ENCODE results near the gene MACO1.

MACO1 gene

DNA sequence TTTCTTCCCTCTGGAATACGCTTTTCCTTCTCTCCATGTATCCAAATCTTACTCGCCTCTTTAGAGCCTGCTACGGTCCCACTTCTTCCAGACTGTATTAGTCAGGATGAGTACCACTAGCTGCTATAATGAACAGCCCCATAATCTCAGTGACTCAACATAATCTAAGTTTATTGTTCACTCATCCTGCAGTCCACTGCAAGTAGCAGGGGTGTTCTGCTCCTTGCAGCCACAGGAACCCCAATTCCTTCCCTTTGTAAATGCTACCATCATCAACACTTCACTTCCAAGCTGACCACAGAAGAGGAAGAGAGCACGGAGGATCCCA is 94.6 kb downstream of the MACO1 start:
- no peak for DNase-seq

DNA sequence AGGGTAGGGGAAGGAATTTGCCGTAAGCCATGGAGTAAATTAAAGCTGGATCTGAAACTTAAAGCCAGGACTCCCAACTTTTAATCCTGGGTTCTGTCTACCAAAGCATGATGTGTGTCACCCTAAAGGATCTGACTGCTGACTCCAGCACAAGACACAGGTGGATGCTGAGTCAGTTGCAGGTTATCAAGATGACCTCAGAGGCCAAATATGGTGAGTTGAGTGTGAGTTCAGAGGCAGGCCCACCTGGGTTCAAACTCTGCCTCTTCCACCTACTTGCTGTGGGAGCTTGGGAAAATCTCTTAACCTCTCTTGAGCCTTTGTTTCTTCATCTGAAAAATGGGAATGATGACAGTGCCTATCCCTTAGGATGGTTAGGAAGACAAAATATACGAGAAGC is 96.1 kb downstream of the MACO1 start:
- no peak for DNase-seq

DNA sequence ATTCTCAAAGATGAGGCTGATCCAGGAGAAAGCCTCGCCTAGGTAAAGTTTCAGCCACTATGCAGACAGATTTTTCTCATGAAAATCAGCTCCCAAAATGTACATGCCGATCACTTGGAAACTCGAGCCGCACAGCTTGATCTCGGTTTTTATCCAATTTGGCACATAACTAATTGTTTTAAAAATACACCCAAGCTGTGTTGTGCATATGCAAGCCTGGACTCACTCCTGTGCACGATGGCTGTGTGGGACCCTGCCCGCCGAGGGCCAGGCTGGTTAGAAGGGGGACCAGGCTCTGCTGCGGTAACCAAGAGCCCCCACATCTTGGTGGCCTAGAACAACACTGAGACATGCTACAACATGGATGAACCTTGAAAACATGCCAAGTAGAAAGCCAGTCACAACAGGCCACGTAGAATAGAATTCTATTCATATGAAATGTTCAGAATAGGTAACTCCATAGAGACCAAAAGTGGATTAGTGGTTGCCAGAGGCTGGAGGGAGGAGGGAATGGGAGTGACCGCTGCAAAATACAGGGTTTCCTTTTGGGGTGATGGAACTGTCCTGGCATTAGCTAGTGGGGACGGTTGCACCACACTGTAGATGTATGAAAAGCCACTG is 96.6 kb downstream of the MACO1 start:
- no peak for DNase-seq

DNA sequence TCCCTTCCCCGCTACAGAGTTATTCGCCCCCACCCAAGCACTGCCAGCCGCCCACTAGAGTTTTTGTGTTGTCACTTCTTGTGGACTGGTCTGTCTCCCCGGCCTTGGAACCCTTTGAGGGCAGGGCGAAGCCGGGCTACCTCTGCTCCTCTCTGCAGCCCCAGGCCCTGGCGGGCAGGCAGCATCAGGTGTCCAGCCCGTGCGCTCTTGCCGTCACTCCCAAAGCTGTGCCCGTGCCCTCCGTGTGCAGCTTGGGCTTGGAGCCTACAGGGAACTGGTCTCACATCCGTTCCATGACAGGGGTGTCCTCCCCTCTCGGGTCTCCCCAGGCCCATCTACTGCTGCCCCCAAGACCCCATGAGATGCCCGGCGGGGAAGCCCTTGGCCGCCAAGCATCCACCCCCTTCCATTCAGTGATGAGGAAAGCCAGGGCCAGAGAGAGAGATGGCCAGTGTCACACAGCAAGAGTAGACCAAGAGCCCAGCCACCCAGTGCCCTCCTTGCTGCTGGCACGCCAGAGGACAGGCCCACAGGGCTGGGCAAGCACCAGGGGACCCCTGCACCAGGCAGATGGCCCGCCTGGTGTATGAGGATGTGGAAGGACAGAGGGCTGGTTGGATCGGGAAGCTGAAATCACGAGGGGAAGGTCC is 97.4 kb downstream of the MACO1 start:
- DNase-seq: no peak

DNA sequence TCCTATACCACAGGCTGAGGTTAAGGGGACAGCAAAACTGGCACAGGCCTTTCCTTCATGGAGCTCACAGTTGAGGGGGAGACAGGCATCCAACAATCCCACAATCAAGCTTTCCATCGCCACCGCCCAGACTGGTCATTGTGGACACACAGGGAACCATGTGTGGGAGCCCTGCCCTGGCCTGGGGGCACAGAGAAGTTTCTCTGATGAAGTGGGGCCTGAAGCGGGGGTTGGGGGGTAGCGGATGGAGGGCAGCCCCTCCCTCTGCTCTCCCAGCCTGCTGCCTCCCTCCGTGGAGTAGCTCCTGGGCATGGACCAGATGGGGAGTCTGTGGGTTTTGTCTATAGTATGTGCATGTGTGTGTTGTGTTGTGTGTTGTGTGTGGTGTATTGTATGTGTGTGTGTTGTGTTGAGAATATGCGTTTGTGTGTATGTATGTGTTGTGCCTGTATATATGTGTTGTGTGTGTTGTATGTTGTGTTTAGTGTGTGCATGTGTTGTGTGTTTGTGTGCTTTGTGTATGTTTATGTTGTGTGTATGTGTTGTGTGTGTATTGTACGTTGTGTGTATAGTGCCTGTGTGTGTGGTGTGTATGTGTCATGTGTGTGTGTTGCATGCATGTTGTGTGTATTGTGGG is 98.3 kb downstream of the MACO1 start:
- no peak for DNase-seq

DNA sequence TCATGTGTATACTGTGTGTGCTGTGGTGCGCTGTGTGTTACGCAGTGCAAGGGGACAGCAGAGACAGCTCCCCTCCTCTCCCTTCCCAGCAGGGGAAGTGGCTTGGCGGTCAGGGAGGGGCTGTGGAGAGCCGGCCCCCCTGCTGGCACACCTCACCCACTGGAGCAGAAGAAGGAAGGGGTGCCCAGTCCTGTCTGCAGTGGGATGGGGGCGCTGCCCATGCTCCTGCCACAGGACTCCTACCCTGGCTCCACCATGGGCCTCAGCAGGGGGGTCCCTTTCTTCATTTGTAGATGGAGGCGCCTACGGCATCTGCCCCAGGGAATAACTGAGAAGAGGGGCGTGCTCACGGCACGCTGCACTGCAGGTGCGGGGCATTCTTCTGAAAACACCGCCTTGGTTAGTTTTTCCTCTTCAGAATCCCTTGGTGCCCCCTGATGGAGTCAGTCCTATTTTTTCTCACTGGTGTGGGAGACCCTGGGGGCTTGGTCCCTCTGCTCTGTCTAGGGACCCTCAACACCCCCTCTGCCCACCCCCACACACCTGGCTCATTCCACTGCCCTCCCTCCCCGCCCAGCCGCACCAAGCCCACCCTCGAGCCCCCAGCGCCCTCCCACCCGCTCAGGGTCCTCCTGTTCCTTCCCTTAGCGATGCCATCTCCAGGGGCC is 99.0 kb downstream of the MACO1 start:
- DNase-seq: no peak

DNA sequence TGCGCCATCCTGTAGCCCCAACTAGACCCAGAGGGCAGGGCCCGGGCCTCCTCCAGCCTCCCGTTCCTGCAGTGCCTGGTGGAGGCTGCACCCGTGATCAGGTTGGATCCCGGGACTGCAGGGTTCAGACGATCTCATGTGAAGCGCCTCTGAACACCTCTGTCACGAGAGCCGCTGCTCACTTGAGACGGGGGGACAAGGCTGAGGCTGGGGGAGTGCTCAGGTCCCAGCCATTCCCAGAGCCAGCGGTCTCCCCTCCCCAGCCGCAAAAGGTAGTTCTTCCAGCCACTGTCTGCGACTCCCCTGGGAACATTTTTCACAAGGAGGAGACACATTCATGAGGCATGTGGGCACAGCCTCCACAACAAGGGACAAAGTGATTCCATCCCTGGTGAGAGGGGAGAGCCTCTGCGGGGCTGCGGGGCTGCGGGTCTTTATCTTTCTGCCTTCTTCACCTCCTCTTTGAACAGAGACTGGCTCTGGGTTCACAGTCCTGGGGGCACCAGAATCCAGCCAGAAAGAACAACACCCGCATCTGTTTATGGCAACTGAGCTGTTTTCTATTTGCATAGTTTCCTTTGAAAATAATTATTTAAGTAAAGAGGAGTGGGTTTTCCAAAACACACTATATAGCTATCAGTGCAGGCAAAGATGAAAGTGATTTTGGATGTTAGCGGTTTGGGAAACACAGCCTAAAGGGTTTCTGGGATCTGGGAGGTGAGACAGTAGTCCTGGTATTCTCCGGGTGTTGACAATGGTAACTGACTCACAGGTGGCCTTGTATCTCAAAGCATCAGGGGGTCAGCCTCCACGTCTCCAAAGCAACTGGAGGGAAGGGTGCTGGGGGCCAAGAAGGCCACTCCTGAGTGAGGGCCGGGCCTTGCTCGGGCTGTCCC is 99.7 kb downstream of the MACO1 start:
- DNase-seq: no peak

DNA sequence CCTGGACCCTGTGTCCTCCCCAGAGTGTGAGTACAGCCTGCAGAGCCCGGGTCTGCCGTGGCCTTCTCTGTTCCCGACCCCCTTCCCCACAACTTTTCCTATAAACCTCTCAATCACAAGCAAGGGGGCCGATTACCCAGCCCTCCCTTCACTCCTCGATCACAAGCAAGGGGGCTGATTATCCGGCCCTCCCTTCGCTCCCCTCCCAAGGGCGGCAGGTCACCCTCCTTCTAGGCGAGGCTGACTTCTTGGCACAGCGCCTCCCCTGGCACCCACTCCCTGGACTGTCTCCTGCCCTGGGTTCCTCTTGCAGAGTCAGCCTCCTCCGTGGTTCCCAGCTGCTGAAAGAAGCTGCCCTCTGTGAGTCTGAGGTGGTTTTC is 100.4 kb downstream of the MACO1 start:
- DNase-seq: no peak

DNA sequence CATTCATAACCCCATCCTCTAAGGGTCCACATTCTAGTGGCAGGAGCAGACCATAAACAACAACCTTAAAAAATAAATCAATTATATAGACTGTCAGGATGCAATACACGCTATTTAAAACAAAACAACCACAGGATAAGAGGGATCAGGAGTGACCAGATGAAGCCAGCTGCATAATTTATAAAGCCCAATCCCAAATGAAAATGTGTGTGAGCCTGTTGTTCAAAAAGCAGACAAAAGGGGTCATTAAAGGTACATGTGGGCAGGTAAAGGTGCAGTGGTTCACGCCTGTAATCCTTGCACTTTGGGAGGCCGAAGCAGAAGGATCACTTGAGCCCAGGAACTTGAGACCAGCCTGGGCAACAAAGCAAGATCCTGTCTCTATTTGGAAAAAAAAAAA is 102.3 kb downstream of the MACO1 start:
- DNase-seq: no peak

DNA sequence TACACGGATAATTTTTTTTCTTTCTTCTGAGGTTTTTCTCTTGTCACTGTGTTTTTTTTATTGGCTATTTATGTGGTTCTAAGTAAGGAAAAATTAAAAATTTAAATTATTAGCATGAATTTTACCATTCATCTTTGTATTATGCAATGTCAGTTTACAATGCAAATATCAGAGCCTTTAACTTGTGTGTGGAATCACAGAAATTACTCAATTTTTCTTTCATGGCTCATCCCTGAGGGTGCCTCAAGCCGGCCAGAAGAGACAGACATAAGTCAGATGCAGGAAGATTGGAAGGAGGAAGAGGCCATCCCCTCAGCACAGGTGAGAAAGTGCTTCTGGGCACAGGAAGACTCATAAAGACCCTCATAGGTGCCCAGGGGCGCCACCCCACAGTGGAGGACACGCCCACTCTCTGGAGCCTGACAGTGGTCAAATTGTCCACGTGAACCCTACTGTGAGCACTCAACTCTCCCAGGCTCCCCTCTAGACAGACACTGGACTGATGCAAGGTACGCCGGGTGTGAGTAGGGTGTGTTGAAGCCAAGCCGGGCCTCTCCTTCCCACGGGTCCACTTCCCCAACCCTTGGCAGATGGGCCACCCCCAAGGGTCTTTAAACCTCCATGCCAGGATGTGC is 103.2 kb downstream of the MACO1 start:
- DNase-seq: no peak

DNA sequence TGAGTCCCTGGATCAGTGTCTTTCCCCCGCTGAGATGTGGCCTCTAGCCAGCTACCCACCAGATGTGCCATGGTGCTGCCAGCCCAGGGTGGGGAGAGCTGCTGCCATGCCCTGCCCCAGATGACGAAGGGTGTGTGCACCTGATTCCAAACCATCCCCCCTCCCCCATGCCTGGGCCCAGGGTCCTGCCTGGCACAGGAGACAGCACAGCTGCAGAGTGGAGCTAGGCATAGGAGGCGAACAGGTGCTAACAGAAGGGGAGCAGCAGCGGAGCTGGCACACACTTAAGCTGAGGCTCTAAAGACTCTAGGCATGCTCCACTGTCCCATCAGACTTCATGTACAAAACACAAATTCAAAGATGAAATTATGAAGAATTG is 103.7 kb downstream of the MACO1 start:
- DNase-seq: no peak

DNA sequence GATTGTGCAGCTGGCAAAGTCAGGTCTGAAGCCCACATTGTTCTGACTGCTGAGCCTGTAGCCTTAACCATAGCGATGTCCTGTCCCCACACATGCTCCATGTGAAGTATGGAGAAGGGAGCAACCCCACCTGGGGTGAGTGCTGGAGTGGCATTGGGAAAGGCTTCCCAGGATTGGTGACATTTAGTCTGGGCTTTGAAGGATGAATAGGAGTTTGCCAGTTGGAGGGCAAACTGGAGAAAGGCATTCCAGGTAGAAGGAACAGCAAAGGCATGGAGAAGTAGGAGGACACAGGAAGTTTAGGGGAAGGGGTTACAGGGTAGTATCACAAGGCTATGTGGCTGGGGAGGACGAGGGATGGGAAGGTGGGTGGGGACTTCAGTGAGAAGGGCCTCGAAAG is 105.4 kb downstream of the MACO1 start:
- DNase-seq: no peak

DNA sequence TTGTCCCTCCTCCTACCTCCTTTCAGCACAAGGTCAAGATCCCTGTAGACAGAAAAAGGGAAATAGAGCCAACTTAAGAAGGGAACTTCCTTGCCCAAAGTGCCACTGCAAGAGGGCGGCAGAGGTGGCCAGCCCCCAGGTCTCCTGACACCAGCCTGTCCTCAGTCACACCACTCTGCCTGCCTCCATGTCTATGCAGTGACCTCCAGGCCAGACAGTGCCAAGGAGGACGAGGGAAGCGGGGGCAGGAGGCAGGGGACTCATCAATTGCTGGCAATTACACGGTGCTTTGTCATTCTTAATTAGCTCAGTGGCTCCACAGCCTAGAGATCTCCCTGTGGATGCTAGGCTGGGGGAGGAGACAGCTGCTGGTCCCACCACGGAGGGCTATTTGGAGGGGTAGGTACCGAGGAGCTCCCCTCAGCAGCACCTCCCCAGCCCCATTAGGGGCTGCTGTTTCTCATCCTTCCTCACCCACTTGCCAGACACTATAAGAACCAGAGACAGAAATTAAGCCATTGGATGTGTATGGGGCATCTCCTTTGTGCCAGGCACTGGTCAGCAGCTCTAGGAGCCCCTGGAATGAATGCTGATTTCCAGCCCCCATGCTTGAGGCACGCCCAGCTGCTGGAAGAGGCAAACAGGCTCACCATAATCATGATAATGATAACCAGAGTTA is 106.6 kb downstream of the MACO1 start:
- DNase-seq: no peak

DNA sequence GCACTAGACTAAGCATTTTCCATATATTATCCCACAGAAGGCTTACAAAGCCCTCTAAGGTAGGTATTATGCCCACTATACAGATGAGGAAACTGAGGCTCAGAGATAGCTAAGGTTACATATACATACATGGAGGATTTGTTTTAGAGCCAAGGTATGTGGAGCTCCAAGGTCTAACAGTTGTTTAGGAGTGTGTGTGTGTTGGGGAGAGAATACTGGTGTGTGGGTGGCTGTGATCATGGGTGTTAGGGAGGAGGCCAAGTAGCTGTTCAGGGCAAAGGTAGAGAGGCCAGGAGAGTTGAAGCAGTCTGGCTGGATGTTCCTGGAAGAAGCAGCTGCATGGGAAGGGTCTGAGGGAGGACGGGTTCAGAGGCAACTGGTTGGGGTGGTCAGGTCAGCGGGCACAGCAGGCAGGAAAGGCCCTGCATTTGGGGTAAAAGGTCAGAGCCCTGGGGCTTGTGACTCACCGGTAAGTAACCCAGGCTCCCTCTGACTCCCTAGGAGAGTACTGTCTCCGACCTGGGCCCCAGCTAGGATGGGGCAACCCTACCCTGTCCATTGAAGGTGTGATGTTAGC is 107.6 kb downstream of the MACO1 start:
- DNase-seq: no peak

DNA sequence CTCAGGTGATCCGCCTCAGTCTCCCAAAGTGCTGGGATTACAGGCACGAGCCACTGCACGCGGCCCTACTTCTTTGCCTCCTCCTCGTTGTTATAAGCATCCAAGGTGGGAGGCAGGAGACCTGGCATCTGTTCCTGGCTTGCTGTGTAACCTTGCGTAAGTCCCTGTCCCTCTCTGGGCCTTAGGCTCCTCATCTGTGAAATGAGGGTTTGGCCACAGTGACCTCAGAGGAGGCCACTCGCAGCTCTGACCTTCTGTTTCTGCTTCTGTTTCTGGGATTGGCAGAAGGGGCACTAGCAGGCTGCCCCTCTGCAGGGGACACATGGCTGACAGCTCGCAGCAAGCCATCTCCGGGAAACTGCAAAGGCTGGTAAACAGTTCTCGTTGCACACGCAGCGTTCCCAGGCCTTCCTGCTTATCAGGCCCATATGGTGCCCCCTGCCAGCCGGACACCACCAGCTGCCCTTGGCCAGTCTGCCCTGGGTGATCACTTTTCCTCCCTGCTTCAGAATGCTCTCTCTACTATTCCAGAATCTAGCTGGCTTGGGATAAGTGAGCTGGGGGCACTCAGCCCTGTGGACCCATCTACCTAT is 110.1 kb downstream of the MACO1 start:
- DNase-seq: no peak

DNA sequence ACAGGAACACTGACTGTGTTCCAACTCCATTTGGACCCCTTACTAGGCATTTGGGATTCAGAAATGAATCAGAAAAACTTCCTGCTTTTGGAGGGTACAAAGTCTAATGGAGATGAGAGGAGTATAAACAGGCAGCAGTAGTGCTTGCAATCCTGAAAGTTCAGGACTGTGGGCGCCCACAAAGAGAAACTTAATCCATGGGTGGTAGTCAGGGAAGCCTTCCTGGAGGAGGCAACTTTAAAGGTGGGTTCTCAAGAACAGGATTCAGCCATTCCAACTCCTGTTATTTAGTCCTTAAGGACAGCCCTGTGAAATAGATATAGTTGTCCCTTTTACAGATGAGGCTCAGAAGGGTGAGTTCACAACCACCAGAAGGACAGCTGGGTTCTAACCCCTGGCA is 110.7 kb downstream of the MACO1 start:
- DNase-seq: no peak

DNA sequence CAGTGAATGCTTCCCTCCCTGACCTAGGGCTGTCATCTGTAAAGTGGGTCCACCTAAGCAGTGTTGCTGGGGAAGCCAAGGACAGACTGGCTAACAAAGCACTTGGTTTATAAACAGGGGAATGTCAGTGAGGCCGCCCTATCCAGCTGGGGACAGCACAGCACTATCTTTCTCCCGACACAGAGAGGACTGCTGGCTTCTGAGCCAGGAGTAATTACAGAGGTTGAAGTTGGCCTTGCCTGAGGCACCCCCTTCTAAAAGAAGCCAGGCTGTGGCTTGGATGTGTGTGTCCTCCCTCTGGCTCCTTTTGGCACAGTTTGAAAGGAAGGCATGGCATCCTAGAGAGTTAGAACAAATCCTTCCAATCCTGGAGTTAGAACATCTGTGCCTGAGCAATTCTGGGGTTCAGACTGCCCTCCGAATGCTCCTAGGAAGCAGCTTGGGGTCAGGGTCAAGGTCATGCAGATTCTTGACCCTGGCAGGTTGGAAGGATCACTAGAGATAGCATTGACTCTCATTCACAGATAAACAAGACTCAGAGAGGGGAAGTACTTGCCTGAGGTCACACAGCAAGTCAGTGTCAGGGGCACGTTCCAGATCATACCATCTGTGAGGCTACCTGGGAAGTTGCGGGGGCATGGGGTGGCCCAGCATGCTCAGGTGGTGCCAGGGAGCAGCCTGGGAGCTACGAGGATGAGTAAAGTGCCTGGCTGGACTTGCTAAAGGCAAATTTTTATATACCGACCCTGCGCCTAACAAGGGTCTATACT is 111.4 kb downstream of the MACO1 start:
- DNase-seq: no peak

DNA sequence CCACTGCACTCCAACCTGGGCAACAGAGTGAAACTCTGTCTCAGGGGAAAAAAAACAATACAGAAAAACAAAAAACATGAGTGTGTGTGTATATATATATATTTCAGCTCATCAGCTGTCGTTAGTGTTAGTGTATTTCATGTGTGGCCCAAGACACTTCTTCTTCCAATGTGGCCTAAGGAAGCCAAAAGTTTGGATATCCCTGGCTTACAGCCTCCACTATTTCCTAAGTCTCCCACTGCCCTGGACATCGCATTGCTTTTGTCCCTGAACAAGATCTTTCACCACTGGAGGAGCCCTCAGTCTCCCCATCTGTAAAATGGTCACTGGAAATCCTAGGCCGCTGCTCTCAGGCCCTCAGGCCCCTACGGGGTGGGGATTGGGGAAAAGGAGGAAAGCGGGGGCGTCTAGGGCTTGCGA is 112.3 kb downstream of the MACO1 start:
- no peak for DNase-seq

DNA sequence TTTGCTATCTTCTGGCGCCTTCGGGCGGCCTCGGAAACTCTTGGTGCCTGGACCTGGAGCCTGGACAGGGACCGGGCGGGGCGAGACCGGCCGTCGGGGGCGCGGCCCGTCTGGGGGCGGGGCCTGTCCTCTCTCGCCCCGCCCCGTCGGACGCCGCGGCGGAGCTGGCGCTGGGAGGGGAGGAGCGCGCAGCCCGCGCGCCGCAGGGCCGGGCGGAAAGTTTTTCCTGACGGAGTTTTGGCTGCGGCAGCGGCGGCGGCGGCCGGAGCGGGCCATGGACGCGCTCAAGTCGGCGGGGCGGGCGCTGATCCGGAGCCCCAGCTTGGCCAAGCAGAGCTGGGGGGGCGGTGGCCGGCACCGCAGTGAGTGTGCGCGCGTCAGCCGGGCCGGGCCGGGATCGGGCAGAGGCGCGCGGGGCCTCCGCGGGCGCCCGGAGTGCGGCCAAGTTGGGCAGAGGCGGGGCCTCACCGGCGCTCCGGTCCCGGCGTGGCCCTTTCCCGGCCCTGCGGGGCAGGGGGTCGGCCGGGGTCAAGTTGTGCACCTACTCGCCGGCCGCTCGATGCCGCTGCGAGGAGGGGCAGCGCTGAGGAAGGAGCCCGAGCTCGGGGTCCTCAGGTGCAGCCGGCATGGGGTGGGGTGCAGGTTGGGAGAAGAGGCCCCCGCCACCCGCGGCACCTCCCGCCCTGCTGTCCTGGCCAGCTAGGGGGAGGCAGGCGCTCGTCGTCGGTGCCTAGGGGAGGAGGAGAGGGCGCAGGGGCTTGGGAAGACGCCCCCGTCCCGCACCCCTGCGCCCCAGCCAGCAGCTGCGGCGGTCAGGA is 112.9 kb downstream of the MACO1 start, which contains the start of gene LDLRAP1:
Gene LDLRAP1, plus strand, starts transcription at position 182 of the 818 bp plus-strand sequence. Its CDS starts 93 bp downstream, at position 275.
- DNase-seq: no peak
